HepG2 (cell line): Measurements from ENCODE around the gene PDXDC1. TPM values are rescaled to one million over a fixed set of nuclear protein-coding genes. Genes with fewer than 3 reads are reported as not detected.
A peak's percentile ranks its signal among the peaks of the same experiment; 100 is the strongest.

ENCODE experiments used
- ARNT ChIP-seq: fragments of 450-650 bp; IDR thresholded peaks from 2 replicates; pipeline ENCODE4 v1.6.1; 2017
- CENPX ChIP-seq: sonication (generic); formaldehyde crosslinking; IDR thresholded peaks from 2 replicates; pipeline ENCODE4 v1.9.0; 2021; ENCODE audit warnings: mild to moderate bottlenecking, missing genetic modification reagents, moderate library complexity
- DMAP1 ChIP-seq: IDR thresholded peaks from 2 replicates; pipeline ENCODE4 v1.6.1; 2016
- HOXA9 ChIP-seq: sonication (generic); formaldehyde crosslinking; IDR thresholded peaks from 2 replicates; pipeline ENCODE4 v1.8.1; 2022; ENCODE audit warnings: missing genetic modification reagents, mild to moderate bottlenecking, moderate library complexity, borderline replicate concordance
- ISL2 ChIP-seq: sonication (generic); formaldehyde crosslinking; IDR thresholded peaks from 2 replicates; pipeline ENCODE4 v1.5.0; 2020; ENCODE audit warnings: missing genetic modification reagents
- NBN ChIP-seq: fragments of 450-650 bp; conservative IDR thresholded peaks from 2 replicates; pipeline ENCODE4 v1.6.1; 2017
- NONO ChIP-seq, 2 experiments: fragments of 450-650 bp in 1 of 2; sonication (generic) in 1 of 2; formaldehyde crosslinking in 1 of 2; IDR thresholded peaks in 1 of 2; conservative IDR thresholded peaks in 1 of 2; 2 replicates each; pipeline versions ENCODE4 v1.6.1 to v1.8.0; 2017 to 2022; ENCODE audit warnings: mild to moderate bottlenecking in 1 of 2, missing genetic modification reagents in 1 of 2, moderate library complexity in 1 of 2
- RARA ChIP-seq: IDR thresholded peaks from 2 replicates; pipeline ENCODE4 v1.6.1; 2016; ENCODE audit warnings: missing genetic modification reagents, missing compliant biosample characterization
- RCOR2 ChIP-seq: IDR thresholded peaks from 2 replicates; pipeline ENCODE4 v1.6.1; 2016; ENCODE audit warnings: missing biosample characterization, missing genetic modification reagents
- SUZ12 ChIP-seq: fragments of 150-350 bp; IDR thresholded peaks from 2 replicates; pipeline ENCODE4 v1.6.1; 2014; ENCODE audit warnings: low read depth, low read length
- ZMYM3 ChIP-seq: sonication (generic); formaldehyde crosslinking; IDR thresholded peaks from 2 replicates; pipeline ENCODE4 v1.5.1; 2020; ENCODE audit warnings: mild to moderate bottlenecking, missing genetic modification reagents
- ZNF432 ChIP-seq: sonication (generic); formaldehyde crosslinking; IDR thresholded peaks from 2 replicates; pipeline ENCODE4 v1.5.0; 2020; ENCODE audit warnings: missing genetic modification reagents, mild to moderate bottlenecking, borderline replicate concordance
- ZNF441 ChIP-seq: sonication (generic); formaldehyde crosslinking; IDR thresholded peaks from 2 replicates; pipeline ENCODE4 v1.7.0; 2021; ENCODE audit warnings: missing genetic modification reagents, borderline replicate concordance
- ZNF549 ChIP-seq: sonication (generic); formaldehyde crosslinking; IDR thresholded peaks from 2 replicates; pipeline ENCODE4 v1.5.0; 2020; ENCODE audit warnings: missing genetic modification reagents
- ZZZ3 ChIP-seq: sonication (generic); formaldehyde crosslinking; IDR thresholded peaks from 2 replicates; pipeline ENCODE4 v1.4.0; 2020; ENCODE audit warnings: missing genetic modification reagents, mild to moderate bottlenecking, borderline replicate concordance
- polyA plus RNA-seq, 8 experiments: library from polyadenylated mRNA; depleted of rRNA in 3 of 8; stranded (reverse) in 7 of 8; unstranded in 1 of 8; fragments of >200 nt; fragmentation: Illumina TruSeq in 4 of 8; extraction: Trizol in 4 of 8; gene quantifications; 2 replicates each; pipeline versions ENCODE4 v1.2.1 to v1.2.3, GENCODE V29; 2011 to 2016; ENCODE audit warnings: low read depth in 4 of 8, missing spikeins in 1 of 8, mixed read lengths in 1 of 8; ENCODE audit not compliant: insufficient read depth in 1 of 8
- total RNA-seq, 5 experiments: library from RNA; depleted of rRNA; stranded (reverse); fragments of >200 nt; fragmentation: Illumina TruSeq; extraction: Trizol; gene quantifications; 2 replicates each; pipeline ENCODE4 v1.2.3, GENCODE V29; 2016; ENCODE audit warnings: low read depth in 1 of 5
- TF ChIP-seq, protein P1 (sequence below): sonication (generic); formaldehyde crosslinking; IDR thresholded peaks from 2 replicates; pipeline ENCODE4 v1.5.0; 2020; ENCODE audit warnings: mild to moderate bottlenecking, missing genetic modification reagents
- TF ChIP-seq, protein P2 (sequence below): sonication (generic); formaldehyde crosslinking; IDR thresholded peaks from 2 replicates; pipeline ENCODE4 v1.8.0; 2022; ENCODE audit warnings: mild to moderate bottlenecking, missing genetic modification reagents, moderate library complexity
- TF ChIP-seq, protein P3 (sequence below): sonication (generic); formaldehyde crosslinking; IDR thresholded peaks from 2 replicates; pipeline ENCODE4 v1.4.0; 2020; ENCODE audit warnings: missing genetic modification reagents, borderline replicate concordance
- TF ChIP-seq, protein P4 (sequence below), 2 experiments: fragments of 450-650 bp in 1 of 2; sonication (generic) in 1 of 2; formaldehyde crosslinking; IDR thresholded peaks; 2 replicates each; pipeline versions ENCODE4 v1.5.0 to v1.8.0; 2020 to 2022; ENCODE audit warnings: mild to moderate bottlenecking in 1 of 2, missing genetic modification reagents in 1 of 2
- TF ChIP-seq, protein P5 (sequence below): sonication (generic); formaldehyde crosslinking; IDR thresholded peaks from 2 replicates; pipeline ENCODE4 v1.5.0; 2020; ENCODE audit warnings: mild to moderate bottlenecking, missing genetic modification reagents

PDXDC1 gene
- total and polyA plus RNA-seq, 2 of the 13 experiments (the other 11 are each of a cell fraction or from before 2014, with no cell fraction given), result 133 to 169 TPM

DNA sequence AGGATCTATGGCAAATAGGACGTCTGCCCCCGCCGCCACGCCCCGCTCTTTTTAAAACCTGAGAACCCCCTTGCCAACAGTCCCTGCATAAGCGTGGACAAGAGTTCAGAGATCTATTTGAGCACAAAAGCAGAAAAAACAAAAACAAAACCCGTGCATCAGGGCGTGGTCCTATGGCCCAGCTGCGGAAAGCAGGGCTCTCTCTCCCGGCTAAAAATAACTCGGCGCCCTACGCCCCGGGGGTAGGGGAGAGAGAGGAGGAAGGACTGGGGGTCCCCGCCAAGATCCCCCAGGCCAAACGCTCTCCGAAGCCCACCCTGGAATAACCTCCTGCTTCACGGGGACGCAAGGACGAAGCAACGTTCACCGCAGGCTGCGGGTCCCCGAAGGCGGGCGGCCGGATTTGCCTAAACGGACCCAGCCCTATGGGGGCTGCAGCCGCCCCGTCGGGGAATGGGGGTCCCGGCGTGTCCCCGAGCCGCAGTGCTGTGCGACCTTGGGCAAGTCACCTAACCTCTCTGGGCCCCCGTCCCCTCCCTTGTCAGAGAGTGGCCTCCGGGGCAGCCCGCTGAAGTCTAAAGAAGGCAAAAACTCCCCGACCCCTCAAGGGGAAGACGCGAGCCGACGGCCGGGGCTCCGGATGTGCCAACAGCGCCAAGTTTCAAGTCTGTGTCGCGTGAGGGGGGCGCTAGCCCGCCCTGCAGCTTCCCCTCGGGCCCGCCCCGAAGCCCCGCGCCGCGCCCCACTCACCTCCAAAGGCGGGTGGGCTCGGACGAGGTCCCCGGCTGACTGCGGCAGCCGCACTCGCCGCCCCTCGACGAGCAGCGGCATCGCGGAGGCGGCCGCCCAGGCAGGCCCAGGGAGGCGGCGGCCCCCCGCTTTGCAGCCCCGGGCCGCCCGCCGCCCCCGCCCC, 80.6 kb downstream of the PDXDC1 start (continued):
- TF ChIP-seq, protein P1, sequence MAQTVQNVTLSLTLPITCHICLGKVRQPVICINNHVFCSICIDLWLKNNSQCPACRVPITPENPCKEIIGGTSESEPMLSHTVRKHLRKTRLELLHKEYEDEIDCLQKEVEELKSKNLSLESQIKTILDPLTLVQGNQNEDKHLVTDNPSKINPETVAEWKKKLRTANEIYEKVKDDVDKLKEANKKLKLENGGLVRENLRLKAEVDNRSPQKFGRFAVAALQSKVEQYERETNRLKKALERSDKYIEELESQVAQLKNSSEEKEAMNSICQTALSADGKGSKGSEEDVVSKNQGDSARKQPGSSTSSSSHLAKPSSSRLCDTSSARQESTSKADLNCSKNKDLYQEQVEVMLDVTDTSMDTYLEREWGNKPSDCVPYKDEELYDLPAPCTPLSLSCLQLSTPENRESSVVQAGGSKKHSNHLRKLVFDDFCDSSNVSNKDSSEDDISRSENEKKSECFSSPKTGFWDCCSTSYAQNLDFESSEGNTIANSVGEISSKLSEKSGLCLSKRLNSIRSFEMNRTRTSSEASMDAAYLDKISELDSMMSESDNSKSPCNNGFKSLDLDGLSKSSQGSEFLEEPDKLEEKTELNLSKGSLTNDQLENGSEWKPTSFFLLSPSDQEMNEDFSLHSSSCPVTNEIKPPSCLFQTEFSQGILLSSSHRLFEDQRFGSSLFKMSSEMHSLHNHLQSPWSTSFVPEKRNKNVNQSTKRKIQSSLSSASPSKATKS (CRISPR knock-in tag), result no peak
- TF ChIP-seq ZZZ3 (CRISPR knock-in tag) (no peak), RCOR2 (CRISPR knock-in tag) (peak; percentile 89), ZMYM3 (CRISPR knock-in tag) (peak; percentile 100), SUZ12 (no peak), HOXA9 (CRISPR knock-in tag) (no peak), NBN (no peak), NONO (IDR thresholded peaks at IDR 0.05) (no peak), NONO (CRISPR knock-in tag; conservative IDR thresholded peaks at IDR 0.05) (no peak; the same call in 1 of the 2 replicates), ARNT (no peak), RARA (no peak), ZNF441 (CRISPR knock-in tag) (no peak), CENPX (CRISPR knock-in tag) (no peak), DMAP1 (no peak), ZNF432 (CRISPR knock-in tag) (no peak), ISL2 (peak; percentile 56; the same call in 1 of the 2 replicates), ZNF549 (no peak)
- TF ChIP-seq, protein P2, sequence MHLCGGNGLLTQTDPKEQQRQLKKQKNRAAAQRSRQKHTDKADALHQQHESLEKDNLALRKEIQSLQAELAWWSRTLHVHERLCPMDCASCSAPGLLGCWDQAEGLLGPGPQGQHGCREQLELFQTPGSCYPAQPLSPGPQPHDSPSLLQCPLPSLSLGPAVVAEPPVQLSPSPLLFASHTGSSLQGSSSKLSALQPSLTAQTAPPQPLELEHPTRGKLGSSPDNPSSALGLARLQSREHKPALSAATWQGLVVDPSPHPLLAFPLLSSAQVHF (CRISPR knock-in tag), result no peak; the same call in 1 of the 2 replicates
- TF ChIP-seq, protein P3, sequence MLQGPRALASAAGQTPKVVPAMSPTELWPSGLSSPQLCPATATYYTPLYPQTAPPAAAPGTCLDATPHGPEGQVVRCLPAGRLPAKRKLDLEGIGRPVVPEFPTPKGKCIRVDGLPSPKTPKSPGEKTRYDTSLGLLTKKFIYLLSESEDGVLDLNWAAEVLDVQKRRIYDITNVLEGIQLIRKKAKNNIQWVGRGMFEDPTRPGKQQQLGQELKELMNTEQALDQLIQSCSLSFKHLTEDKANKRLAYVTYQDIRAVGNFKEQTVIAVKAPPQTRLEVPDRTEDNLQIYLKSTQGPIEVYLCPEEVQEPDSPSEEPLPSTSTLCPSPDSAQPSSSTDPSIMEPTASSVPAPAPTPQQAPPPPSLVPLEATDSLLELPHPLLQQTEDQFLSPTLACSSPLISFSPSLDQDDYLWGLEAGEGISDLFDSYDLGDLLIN (CRISPR knock-in tag), result no peak
- TF ChIP-seq, protein P4, sequence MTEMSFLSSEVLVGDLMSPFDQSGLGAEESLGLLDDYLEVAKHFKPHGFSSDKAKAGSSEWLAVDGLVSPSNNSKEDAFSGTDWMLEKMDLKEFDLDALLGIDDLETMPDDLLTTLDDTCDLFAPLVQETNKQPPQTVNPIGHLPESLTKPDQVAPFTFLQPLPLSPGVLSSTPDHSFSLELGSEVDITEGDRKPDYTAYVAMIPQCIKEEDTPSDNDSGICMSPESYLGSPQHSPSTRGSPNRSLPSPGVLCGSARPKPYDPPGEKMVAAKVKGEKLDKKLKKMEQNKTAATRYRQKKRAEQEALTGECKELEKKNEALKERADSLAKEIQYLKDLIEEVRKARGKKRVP (CRISPR knock-in tag; IDR thresholded peaks at IDR 0.05), result no peak
- TF ChIP-seq, protein P5, sequence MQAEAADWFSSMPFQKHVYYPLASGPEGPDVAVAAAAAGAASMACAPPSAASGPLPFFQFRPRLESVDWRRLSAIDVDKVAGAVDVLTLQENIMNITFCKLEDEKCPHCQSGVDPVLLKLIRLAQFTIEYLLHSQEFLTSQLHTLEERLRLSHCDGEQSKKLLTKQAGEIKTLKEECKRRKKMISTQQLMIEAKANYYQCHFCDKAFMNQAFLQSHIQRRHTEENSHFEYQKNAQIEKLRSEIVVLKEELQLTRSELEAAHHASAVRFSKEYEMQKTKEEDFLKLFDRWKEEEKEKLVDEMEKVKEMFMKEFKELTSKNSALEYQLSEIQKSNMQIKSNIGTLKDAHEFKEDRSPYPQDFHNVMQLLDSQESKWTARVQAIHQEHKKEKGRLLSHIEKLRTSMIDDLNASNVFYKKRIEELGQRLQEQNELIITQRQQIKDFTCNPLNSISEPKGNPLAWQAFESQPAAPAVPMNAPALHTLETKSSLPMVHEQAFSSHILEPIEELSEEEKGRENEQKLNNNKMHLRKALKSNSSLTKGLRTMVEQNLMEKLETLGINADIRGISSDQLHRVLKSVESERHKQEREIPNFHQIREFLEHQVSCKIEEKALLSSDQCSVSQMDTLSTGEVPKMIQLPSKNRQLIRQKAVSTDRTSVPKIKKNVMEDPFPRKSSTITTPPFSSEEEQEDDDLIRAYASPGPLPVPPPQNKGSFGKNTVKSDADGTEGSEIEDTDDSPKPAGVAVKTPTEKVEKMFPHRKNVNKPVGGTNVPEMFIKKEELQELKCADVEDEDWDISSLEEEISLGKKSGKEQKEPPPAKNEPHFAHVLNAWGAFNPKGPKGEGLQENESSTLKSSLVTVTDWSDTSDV (CRISPR knock-in tag), result no peak
